Activated naive CD4-positive, alpha-beta T cell treated with anti-CD3 and anti-CD28 coated beads, Interleukin-2, amount 50 U/mL, for 24 hours (primary cell): ENCODE data around the gene ANKRD63.

Experiments
- H3K27ac Mint-ChIP-seq: one replicate; pipeline ENCODE4 v1.8.0; 2021; ENCODE audit warnings: mild to moderate bottlenecking, mixed read lengths
- H3K27me3 Mint-ChIP-seq: one replicate; pipeline ENCODE4 v1.8.0; 2021; ENCODE audit warnings: mixed read lengths
- H3K36me3 Mint-ChIP-seq: one replicate; pipeline ENCODE4 v1.8.0; 2021; ENCODE audit warnings: mixed read lengths
- H3K4me1 Mint-ChIP-seq: one replicate; pipeline ENCODE4 v1.8.0; 2021; ENCODE audit warnings: mixed read lengths
- H3K4me3 Mint-ChIP-seq: one replicate; pipeline ENCODE4 v1.8.0; 2021; ENCODE audit warnings: mild to moderate bottlenecking, mixed read lengths
- H3K9me3 Mint-ChIP-seq: one replicate; pipeline ENCODE4 v1.8.0; 2021; ENCODE audit warnings: mixed read lengths

ANKRD63 gene

GRCh38 chr15:40303576-40303975 is 20.7 kb upstream of the ANKRD63 start:
- H3K27ac Mint-ChIP-seq, result no peak overlapping the region
- H3K4me1 Mint-ChIP-seq, result peaks cover 36% of the 10 kb centered on the region
- no peaks in the 10 kb centered on the region for H3K27me3 Mint-ChIP-seq
- H3K36me3 Mint-ChIP-seq, result peaks cover 22% of the 10 kb centered on the region
- no peak overlapping the region for H3K4me3 Mint-ChIP-seq
- H3K9me3 Mint-ChIP-seq, result no peaks in the 10 kb centered on the region

DNA sequence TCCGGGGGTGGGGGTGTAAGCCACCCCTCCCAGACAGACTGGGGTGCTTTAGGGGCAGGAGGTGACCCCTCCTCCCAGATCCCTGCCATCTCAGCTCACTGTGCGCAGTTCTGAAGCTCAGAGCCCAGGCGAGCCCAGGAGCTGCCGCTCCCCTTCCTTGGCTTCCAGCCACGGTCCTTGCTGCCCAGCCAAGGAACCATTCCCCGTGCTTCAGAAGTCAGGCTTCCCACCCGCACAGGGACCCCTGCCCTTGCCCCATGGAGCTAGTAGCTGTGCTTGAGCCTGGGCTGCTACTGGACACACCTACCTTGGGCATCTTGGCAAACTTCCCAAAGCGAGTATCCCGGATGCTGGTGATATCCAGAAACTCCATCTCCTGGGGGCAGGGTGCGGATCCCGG is 20.1 kb upstream of the ANKRD63 start:
- H3K27me3 Mint-ChIP-seq, result no peaks in the 10 kb centered on the region

GRCh38 chr15:40302288-40302886 is 19.5 kb upstream of the ANKRD63 start:
- no peak overlapping the region for H3K4me3 Mint-ChIP-seq
- no peak overlapping the region for H3K27ac Mint-ChIP-seq
- H3K4me1 Mint-ChIP-seq, result peaks cover 33% of the 10 kb centered on the region
- no peaks in the 10 kb centered on the region for H3K9me3 Mint-ChIP-seq
- H3K27me3 Mint-ChIP-seq, result no peaks in the 10 kb centered on the region
- H3K36me3 Mint-ChIP-seq, result peaks cover 22% of the 10 kb centered on the region

More for the DNA sequence above, 20.1 kb upstream of the ANKRD63 start:
- Mint-ChIP-seq H3K9me3 (no peaks in the 10 kb centered on the region), H3K27ac (no peak overlapping the region), H3K36me3 (peaks cover 22% of the 10 kb centered on the region), H3K4me3 (no peak overlapping the region), H3K4me1 (peaks cover 33% of the 10 kb centered on the region)

- no peak overlapping the region for H3K4me3 Mint-ChIP-seq
- peaks cover 30% of the 10 kb centered on the region for H3K4me1 Mint-ChIP-seq
- no peak overlapping the region for H3K27ac Mint-ChIP-seq
- H3K27me3 Mint-ChIP-seq, result no peaks in the 10 kb centered on the region
- peaks cover 22% of the 10 kb centered on the region for H3K36me3 Mint-ChIP-seq
- H3K9me3 Mint-ChIP-seq, result no peaks in the 10 kb centered on the region
Measured at GRCh38 chr15:40301467-40302179, 18.8 kb upstream of the ANKRD63 start.

DNA sequence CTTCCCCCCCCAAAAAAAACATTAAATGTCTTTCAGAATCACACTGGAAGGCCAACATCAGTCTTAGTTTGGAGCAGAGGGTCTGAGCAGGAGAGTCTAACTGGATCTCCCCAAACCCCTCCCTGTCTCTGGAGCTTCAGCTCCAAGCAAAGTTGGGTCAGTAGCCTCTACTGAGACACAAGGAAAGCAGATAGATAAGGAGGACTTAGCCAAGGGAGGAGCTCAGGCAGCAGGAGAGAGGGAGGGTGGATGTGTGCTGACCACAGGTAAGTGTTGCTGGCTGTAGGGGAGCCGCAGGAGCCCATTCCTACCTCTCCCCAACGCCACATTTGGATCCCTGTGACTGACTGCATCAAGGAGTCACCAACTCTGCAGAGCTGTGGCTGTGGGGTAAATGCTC is 17.9 kb upstream of the ANKRD63 start:
- Mint-ChIP-seq H3K36me3 (peaks cover 22% of the 10 kb centered on the region), H3K9me3 (no peaks in the 10 kb centered on the region), H3K27ac (peak overlapping the region; percentile 70), H3K27me3 (no peaks in the 10 kb centered on the region), H3K4me1 (peaks cover 21% of the 10 kb centered on the region), H3K4me3 (no peak overlapping the region)

DNA sequence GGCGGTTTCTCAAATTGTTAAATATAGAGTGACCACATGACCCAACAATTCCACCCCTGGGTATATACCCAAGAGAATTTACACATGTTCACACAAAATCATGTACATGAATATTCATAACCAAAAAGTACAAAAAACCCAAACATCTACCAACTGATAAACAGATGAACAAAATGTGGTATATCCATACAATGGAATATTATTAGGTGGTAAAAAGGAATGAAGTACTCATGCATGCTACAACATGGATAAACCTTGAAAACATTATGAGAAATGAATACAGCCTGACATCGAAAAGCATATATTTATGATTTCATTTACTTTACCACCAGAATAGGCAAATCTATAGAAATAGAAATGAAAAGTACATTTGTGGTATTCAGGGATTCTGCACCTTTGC is 17.5 kb upstream of the ANKRD63 start:
- Mint-ChIP-seq H3K36me3 (peaks cover 22% of the 10 kb centered on the region), H3K4me1 (peaks cover 18% of the 10 kb centered on the region), H3K27ac (no peak overlapping the region), H3K4me3 (no peak overlapping the region), H3K27me3 (no peaks in the 10 kb centered on the region), H3K9me3 (no peaks in the 10 kb centered on the region)

- no peaks in the 10 kb centered on the region for H3K27me3 Mint-ChIP-seq
- H3K27ac Mint-ChIP-seq, result no peak overlapping the region
- no peaks in the 10 kb centered on the region for H3K9me3 Mint-ChIP-seq
- H3K4me1 Mint-ChIP-seq, result no peaks in the 10 kb centered on the region
- H3K4me3 Mint-ChIP-seq, result no peak overlapping the region
- peaks cover 22% of the 10 kb centered on the region for H3K36me3 Mint-ChIP-seq
Measured at GRCh38 chr15:40298216-40298935, 15.5 kb upstream of the ANKRD63 start.

DNA sequence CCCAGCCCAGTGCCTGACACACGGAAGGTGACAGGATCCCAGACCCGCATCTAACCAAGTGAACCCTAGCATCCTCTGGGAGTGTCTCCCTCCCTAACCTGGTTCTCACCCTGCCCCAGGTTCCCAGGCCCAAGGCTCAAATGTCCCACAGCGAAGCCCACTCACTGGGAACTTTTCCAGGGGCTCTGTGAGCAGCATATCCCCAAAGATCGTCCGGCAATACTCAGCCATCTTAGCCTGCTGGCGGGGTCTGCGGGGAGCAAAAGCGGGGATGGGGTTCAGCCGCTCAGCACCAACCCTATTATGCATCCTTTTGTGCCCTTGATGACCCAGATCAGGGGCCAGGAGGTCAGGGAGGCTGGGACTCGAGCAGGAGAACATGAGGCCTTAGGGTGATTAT is 14.5 kb upstream of the ANKRD63 start:
- Mint-ChIP-seq H3K27ac (no peak overlapping the region), H3K4me1 (no peaks in the 10 kb centered on the region), H3K27me3 (no peaks in the 10 kb centered on the region), H3K36me3 (peaks cover 22% of the 10 kb centered on the region), H3K4me3 (no peak overlapping the region), H3K9me3 (no peaks in the 10 kb centered on the region)

GRCh38 chr15:40296561-40297230 is 13.8 kb upstream of the ANKRD63 start:
- no peaks in the 10 kb centered on the region for H3K4me1 Mint-ChIP-seq
- no peaks in the 10 kb centered on the region for H3K9me3 Mint-ChIP-seq
- no peak overlapping the region for H3K27ac Mint-ChIP-seq
- H3K36me3 Mint-ChIP-seq, result peaks cover 20% of the 10 kb centered on the region
- H3K4me3 Mint-ChIP-seq, result no peak overlapping the region
- H3K27me3 Mint-ChIP-seq, result no peaks in the 10 kb centered on the region

GRCh38 chr15:40295877-40296560 is 13.2 kb upstream of the ANKRD63 start:
- H3K4me1 Mint-ChIP-seq, result no peaks in the 10 kb centered on the region
- H3K4me3 Mint-ChIP-seq, result no peak overlapping the region
- H3K27me3 Mint-ChIP-seq, result no peaks in the 10 kb centered on the region
- no peaks in the 10 kb centered on the region for H3K9me3 Mint-ChIP-seq
- no peak overlapping the region for H3K27ac Mint-ChIP-seq
- H3K36me3 Mint-ChIP-seq, result peaks cover 17% of the 10 kb centered on the region

DNA sequence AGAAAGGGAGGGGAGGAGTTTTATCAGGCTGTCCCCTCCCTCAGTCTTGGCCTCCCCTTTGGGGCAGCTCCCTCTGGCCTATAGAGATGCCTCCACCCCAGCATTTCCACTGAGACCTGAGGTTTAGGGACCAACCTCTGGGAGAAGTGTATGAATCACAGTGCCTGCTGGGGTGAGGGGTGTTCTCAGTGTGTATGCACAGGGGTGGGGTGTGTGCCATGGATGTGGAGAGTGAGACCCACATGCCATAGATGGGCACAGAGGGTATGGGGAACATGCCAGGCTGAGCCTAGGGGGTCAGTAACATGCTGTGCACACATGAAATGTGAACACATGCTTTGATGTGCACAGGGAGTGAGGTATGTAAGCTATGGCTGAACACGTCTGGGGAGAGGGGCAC is 12.4 kb upstream of the ANKRD63 start:
- Mint-ChIP-seq H3K27me3 (no peaks in the 10 kb centered on the region), H3K4me3 (no peak overlapping the region), H3K27ac (no peak overlapping the region), H3K4me1 (no peaks in the 10 kb centered on the region), H3K9me3 (no peaks in the 10 kb centered on the region), H3K36me3 (peaks cover 10% of the 10 kb centered on the region)

DNA sequence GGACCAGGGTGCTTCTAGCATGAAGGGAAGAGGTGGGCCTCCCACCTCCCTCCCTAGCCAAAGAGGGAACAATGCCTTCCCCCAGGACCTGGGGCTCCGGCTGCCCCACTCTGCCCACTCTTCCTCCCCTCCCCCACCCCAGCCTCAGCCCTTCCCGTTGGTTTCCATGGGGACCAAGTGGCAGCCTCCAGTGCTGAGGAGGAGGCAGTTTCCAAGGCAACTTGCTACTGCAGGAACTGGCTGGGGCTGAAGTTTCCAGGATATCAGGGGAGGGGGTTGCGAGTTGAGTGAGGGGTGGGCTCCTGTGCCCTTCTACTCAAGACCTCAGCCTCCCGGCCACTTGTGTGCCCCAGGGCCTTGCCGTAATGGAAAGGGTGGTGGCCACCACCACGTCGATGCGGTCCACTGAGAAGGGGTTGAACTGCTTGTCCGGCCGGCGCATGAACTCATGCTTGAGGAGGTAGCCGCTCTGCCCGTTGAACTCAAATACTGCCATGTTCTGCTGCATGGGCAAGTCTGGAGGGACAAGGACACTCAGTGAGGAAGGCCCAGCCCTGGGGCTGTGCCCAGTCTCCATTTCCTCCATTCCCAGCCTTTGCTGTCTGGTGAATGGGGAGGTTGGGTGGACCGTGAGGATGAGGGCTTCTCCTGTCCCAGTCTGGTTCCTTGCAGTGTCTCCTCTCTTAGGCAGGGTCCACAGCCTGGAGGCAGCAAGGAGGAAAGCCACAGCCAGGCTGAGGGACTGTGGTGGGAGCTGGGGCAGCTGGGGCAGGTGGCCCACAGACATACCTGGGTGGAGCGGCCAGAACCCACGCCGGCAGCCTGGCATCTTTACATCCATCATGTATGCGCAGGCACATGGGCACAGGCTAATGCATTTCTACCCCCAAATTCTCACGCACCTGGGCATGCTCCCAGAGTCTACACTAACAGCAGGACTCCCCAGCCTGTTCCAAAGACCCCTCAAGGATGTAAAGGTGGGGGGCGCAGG is 11.3 kb upstream of the ANKRD63 start:
- H3K27me3 Mint-ChIP-seq, result no peaks in the 10 kb centered on the region
- peaks cover 3% of the 10 kb centered on the region for H3K4me1 Mint-ChIP-seq
- H3K9me3 Mint-ChIP-seq, result no peaks in the 10 kb centered on the region

DNA sequence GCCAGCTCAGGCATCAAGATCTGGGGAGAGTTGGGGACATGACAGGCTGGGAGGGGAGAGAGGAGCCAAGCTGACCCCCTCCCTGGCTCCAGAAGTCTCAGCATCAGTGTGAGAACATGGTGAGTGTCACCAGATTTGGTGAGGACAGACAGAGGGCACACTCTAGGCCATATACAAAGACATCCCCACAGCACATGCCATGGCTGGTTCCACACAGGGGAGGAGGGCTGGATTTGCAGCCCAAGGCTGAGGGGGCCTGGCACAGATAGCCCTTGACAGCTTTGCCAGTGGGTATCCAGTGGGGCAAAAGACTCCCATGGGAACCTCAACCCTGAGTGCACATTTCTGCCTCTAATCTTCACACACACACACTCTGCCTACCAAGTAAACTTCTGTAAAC is 10.1 kb upstream of the ANKRD63 start:
- peaks cover 3% of the 10 kb centered on the region for H3K4me1 Mint-ChIP-seq
- H3K27ac Mint-ChIP-seq, result no peak overlapping the region
- peaks cover 4% of the 10 kb centered on the region for H3K36me3 Mint-ChIP-seq
- H3K4me3 Mint-ChIP-seq, result no peak overlapping the region
- H3K9me3 Mint-ChIP-seq, result no peaks in the 10 kb centered on the region
- H3K27me3 Mint-ChIP-seq, result no peaks in the 10 kb centered on the region

More for the DNA sequence above, 11.3 kb upstream of the ANKRD63 start:
- no peak overlapping the region for H3K27ac Mint-ChIP-seq
- peaks cover 5% of the 10 kb centered on the region for H3K36me3 Mint-ChIP-seq
- no peak overlapping the region for H3K4me3 Mint-ChIP-seq

DNA sequence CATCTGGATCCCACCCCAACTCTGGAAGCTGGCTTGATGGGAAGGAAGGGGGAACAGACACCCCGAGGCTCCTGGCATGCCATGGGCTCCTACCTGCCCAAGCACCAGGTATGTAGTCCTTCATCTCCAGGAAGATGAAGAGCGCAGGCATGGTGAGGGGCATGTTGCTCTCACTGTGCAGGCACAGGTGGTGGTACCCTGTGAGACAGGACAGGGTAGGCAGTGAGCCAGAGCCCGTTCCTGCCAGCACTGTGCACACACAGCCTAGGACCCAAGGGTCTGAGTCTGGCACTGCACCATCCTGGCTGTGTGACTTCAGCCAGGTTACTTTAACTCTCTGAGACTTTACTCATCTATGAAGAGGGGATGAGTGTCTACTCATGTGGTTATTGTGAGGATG is 9.4 kb upstream of the ANKRD63 start:
- Mint-ChIP-seq H3K27ac (no peak overlapping the region), H3K27me3 (no peaks in the 10 kb centered on the region), H3K4me1 (peaks cover 3% of the 10 kb centered on the region), H3K9me3 (no peaks in the 10 kb centered on the region), H3K4me3 (no peak overlapping the region), H3K36me3 (peaks cover 4% of the 10 kb centered on the region)
